Sigmoid colon (tissue), 4 donors: ENCODE measurements around the gene NCOA1.

Experiments used
- EP300 ChIP-seq, 4 donors: sonication (generic); formaldehyde crosslinking; IDR thresholded peaks; one replicate each; pipeline ENCODE4 v1.6.1; 2017; ENCODE audit warnings: antibody characterized with exemption in 4 of 4
- POLR2A ChIP-seq, 2 donors: fragments of 450-650 bp; IDR thresholded peaks; one replicate each; pipeline ENCODE4 v1.6.1; 2016; ENCODE audit warnings: antibody characterized with exemption in 2 of 2, mild to moderate bottlenecking in 2 of 2, moderate library complexity in 2 of 2
- POLR2AphosphoS5 ChIP-seq, 4 donors: sonication (generic); formaldehyde crosslinking; IDR thresholded peaks; one replicate each; pipeline ENCODE4 v1.6.1; 2017; ENCODE audit warnings: antibody characterized with exemption in 4 of 4
- TF ChIP-seq, protein P1 (sequence below), 4 experiments: fragments of 450-650 bp in 3 of 4; fragments of 200-600 bp in 1 of 4; IDR thresholded peaks; one replicate each; pipeline ENCODE4 v1.5.1; 2016 to 2019; ENCODE audit warnings: antibody characterized with exemption in 4 of 4, mild to moderate bottlenecking in 3 of 4, moderate library complexity in 2 of 4

DNA sequence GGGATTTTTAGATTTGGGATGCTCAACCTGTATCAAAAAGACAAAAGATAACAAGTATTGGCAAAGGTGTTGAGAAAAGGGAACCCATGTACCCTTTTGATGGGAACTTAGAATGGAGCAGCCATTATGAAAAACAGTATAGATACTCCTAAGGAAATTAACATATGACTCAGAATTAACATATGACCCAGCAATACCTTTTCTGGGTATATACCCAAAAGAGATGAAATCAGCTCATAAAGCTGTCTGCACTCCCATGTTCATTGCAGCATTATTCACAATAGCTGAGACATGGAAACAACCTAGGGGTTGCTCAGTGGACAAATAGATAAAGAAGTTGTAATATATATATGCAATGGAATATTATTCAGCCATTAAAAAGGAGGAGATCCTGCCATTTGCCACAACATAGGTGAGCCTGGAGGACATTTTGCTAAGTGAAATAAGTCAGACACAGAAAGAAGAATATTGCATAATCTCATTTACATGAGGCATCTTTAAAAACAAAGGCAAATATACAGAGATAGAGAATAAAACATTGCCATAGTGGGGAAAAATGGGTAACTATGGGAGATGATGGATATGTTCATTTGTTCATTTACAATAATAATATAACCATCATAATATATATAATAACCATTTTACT lies 160.1 kb downstream of the NCOA1 start:
- TF ChIP-seq POLR2AphosphoS5 (IDR thresholded peaks at IDR 0.05): no peak
- TF ChIP-seq, protein P1, sequence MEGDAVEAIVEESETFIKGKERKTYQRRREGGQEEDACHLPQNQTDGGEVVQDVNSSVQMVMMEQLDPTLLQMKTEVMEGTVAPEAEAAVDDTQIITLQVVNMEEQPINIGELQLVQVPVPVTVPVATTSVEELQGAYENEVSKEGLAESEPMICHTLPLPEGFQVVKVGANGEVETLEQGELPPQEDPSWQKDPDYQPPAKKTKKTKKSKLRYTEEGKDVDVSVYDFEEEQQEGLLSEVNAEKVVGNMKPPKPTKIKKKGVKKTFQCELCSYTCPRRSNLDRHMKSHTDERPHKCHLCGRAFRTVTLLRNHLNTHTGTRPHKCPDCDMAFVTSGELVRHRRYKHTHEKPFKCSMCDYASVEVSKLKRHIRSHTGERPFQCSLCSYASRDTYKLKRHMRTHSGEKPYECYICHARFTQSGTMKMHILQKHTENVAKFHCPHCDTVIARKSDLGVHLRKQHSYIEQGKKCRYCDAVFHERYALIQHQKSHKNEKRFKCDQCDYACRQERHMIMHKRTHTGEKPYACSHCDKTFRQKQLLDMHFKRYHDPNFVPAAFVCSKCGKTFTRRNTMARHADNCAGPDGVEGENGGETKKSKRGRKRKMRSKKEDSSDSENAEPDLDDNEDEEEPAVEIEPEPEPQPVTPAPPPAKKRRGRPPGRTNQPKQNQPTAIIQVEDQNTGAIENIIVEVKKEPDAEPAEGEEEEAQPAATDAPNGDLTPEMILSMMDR (IDR thresholded peaks at IDR 0.05): no peak
- TF ChIP-seq POLR2A (IDR thresholded peaks at IDR 0.05): no peak
- TF ChIP-seq EP300 (IDR thresholded peaks at IDR 0.05): no peak
